HG03521 (cell line): ENCODE results near the gene CHN1.

Experiments used
- ATAC-seq: cut with Tn5 transposase; IDR thresholded peaks from one replicate; pipeline ENCODE4 v1.9.1; 2021; ENCODE audit warnings: mild to moderate bottlenecking, moderate library complexity; ENCODE audit not compliant: unreplicated experiment

Gene CHN1

GRCh38 chr2:175004980-175005732 lies at the start of gene CHN1:
Gene CHN1, minus strand, starts transcription at chr2:175005381. Its CDS starts 469 bp downstream, at chr2:175004912.
- ATAC-seq = peak; percentile 76

- no peak for ATAC-seq
These were observed 49.2 kb upstream of the CHN1 start for GRCh38 chr2:175054340-175054739.

- no peak for ATAC-seq
These were observed 44.5 kb upstream of the CHN1 start for GRCh38 chr2:175049661-175050060.

DNA sequence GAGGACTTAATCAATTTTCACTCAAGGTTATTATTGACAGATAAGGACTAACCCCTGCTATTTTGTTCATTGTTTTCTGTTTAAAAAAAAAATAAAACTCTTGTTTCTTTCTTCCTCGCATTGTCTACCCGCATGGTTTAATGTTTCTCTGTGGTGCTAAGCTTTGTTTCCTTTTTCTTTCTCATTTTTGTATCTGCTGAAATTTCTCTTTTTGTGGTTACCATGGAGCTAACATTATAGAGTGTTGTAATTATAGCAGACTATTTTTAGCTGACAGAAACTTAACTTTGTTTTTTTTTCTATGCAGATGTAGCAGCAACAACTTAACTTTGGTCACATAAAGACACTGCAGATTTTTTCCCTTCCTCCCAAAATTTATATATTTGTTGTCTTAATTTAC lies 43.1 kb upstream of the CHN1 start:
- ATAC-seq = peak; percentile 90

DNA sequence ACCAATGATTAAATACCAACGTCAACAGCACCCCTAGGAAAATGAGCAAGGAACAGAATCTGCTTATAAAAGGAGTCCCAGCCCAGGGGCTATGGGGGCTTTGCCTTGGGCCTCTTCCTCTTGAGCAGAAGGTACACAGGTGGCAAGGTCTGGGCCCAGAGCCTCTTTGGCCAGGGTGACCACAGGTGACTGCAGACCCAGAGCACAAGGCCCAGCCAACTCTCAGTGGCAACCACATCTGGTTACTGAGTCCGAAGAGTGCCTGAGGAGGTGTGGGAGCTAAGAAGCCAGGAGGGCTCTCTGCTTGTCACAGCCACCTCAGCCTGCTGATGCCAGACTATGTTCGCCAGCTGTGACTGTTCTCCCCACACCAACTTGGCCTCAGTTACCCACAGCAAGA lies 34.3 kb upstream of the CHN1 start:
- ATAC-seq = no peak

DNA sequence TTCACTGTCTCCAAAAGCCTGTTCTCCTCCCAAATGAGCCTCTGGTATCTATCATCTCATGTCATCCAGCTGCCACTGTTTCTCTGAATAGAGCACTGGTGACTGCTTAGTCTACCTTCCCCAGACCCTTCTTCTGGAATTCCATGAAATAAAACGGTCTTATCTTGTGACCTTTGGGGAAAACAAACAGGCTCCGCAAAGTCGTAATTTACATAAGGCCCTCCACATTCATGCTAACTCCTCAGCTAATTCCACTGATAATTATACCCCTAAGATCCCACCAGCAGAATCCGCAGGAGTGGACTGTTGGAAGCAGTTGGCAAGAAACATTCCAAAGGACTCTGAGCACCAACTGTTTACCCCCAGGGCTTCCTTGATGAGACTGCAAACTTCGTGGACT lies 33.9 kb upstream of the CHN1 start:
- no peak for ATAC-seq

DNA sequence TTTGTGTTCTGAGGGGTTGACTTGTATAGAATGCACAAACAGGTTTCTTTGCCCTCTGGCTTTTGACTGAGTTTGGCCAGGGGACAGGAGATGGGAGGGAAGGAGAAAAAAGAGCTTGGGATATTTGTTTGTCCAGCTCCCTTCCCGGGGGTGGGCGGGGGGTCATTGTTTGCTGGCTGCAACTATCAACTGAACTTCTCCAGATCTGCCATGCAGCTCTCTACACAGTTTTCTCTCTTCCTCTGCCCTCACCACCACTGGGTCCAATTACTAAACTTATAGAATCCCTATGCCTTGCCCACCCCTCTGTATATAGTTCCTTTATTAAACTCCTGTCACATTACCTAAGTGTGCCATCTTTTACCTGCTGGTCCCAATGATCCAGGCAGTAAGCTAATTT lies 32.8 kb upstream of the CHN1 start:
- ATAC-seq = no peak

GRCh38 chr2:175036582-175037018 lies 31.4 kb upstream of the CHN1 start:
- ATAC-seq = peak; percentile 78

- ATAC-seq = no peak
These were observed 30.6 kb upstream of the CHN1 start for GRCh38 chr2:175035806-175036205.

- no peak for ATAC-seq
These were observed 29.5 kb upstream of the CHN1 start for GRCh38 chr2:175034716-175035115.

GRCh38 chr2:175030380-175031271 lies 25.4 kb upstream of the CHN1 start:
- peak; percentile 45 for ATAC-seq

GRCh38 chr2:175027755-175028154 lies 22.6 kb upstream of the CHN1 start:
- ATAC-seq = no peak

DNA sequence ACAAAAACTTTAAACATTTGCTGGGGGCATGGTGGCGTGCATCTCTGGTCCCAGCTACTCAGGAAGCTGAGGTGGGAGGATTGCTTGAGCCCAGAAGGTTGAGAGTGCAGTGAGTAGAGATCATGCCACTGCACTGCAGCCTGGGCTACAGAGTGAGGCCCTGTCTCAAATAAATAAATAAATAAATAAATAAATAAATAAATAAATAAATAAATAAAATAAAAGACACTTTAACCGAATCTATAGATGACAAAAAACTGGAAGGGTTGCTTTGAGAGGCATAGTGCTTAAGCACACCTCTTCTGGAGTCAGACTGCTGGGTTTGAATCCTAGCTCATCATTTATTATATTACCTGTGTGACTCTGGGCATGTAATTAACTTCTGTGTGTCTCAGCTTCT lies 21.2 kb upstream of the CHN1 start:
- ATAC-seq = no peak

GRCh38 chr2:175025946-175026345 lies 20.8 kb upstream of the CHN1 start:
- ATAC-seq = no peak

DNA sequence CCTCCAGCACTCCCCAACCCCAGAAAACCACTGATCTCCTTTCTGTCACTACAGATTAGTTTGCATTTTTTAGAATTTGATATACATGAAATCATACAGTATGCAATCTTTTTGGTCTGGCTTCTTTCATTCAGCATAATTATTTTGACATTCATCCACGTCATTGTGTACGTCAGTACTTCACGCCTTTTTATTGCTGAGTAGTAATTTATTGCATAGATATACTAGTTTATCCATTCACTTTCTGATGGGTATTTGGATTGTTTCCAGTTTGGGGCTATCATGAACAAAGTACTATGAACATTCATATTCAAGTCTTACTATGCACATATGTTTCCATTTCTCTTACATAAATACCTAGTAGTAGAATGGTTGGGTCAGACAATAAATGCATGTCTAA lies 20.1 kb upstream of the CHN1 start:
- no peak for ATAC-seq

DNA sequence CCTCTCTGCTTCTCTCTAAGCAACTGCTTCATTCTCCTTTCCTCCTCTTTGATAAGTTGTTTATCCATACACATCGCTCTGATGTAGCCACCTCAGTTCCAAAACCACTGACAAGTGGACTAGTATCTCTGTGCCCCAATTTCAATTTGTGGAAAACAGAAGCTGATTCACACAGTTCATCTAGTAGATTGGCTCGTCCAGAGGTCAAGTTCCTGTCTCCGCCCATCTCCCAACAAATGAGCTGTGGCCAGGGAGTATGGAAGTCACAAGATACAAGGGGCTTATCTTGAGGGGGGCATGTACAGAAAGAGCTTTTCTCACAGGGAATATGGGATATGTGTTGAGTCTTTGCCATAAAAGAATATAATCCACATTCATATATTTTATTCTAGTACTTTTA lies 17.7 kb upstream of the CHN1 start:
- no peak for ATAC-seq

DNA sequence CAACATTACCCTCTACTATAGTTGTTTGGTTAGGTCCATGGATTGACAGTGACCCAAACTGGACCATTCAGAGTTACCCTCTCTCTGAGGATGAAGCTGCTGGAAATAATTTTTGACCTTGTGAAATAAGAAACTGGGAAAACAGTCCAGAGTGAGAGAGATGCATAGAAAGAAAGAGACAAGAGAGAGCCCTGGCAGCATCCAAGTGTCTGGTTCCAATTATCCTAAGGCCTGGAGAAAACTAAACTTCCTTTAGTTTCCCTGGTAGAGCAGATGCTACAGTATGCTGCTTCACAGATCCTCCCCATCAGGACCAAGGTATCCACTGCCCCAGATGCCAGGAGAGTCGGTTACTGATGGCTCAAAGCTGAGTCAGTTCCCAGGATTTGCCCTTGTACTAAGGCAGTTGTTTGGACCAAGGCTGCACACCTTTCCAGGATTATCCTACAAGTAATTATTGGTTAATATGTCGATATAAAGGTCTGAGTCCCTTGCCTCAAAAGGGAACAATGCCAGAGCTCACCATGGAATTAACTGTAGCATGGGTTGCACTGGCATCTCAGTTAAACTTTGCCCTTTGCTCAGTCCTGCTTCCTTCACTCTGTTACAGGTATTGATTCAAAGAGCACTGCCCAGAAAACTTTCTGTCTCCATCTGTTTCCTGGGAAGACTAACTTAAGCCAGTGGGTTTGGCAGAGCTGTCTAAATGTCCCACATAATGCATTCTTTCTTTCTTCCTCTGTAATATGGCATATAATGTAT lies 14.6 kb upstream of the CHN1 start:
- no peak for ATAC-seq

DNA sequence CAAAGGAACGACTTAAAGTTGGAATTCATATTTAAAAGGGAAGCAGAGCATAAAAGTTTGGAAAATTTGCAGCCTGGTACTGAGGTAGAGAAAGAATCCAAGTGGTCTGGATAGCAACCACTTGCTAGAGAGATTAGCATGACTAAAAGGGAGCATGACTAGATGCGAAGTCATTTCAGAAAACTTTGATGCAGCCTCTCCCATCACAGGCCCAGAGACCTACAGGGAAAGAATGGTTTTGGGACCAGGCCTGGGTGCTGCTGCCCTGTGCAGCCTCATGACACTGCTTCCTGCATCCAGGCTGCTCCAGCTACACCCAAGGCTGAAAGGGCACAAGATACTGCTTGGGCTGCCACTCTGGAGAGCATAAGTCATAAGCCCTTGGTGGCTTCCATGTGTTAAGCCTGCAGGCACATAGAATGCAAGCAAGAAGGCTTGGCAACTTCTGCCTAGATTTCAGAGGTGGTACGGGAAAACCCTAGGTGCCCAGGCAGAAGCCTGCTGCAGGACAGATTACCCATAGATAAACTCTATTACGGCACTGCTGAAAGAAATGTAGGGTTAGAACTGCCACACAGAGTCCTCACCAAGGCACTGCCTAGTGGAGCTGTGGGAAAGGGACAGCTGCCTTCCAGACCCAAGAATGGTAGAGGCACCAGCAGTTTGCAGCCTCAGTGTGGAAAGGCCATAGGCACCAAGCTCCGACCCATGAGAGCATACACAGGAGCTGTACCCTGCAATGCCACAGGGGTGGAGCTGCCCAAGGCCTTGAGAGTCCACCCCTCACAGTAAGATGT lies 12.6 kb upstream of the CHN1 start:
- no peak for ATAC-seq

- ATAC-seq = no peak
These were observed 10.2 kb upstream of the CHN1 start for GRCh38 chr2:175015340-175015739.

DNA sequence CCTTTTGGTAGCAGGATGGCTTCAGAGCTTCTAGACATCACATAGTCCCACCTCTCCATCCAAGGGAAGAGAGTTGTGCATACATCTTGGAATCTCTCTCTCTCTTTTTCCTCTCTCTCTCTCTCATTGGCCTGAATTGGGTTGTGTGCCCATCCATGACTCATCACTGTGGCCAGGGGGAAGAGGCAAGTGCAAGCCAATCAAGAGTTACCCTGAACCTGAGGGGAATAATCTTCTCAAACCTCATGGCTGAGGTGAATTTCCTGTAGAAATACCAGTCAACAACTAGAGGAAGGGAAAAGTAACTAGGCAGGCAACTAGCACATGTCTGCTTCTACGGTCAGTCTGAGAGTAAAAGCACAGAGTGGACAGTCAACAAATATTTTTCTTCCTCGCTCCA lies 7.3 kb upstream of the CHN1 start:
- no peak for ATAC-seq

GRCh38 chr2:175011505-175011904 lies 6.3 kb upstream of the CHN1 start:
- no peak for ATAC-seq
